ENCODE measurements around the gene SERP2.
A peak's percentile ranks its signal among the peaks of the same experiment; 100 is the strongest.

Gene SERP2

DNA sequence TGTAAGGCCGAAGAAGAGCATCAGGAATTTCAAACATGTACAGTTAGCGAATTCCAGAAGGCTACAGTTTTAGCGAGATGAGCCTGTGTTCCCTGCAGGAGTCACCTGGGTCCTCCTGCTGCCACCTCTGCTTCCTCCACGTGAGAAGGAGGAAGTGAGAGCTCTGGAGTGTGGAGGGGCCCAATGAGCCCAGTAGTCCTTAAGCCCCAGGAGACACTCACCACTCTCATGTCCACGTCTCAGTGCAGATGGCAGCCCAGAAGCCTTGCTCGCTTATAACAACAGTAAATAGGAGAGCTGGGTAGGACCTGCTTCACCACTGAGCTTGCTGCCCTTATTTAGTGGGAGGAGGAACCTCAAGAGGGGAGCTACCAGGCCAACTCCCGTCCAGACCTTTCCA, 44.3 kb downstream of the SERP2 start:
- no peaks in the 10 kb centered on the region for H3K36me3 ChIP-seq (ENCODE audit: control insufficient read depth in 4 of 4, insufficient read depth in 4 of 4, low read length in 3 of 4)
- DNase-seq, result no peak
- H3K27me3 ChIP-seq (replicated peaks in 2 of 5; ENCODE audit: control insufficient read depth in 4 of 5, insufficient read depth in 5 of 5, low read length in 4 of 5), result no peaks in the 10 kb centered on the region
- no peak overlapping the region for H3K27ac ChIP-seq (ENCODE audit: insufficient read depth in 1 of 2, low read depth in 1 of 2, low read length in 2 of 2, poor library complexity in 1 of 2, severe bottlenecking in 2 of 2)
- 100% methylated on average over 3 of the region's 7 CpGs for WGBS (ENCODE audit: insufficient coverage)
- POLR2A ChIA-PET, result no interaction called here
- no peaks in the 10 kb centered on the region for H3K9me3 ChIP-seq (ENCODE audit: control extremely low read depth in 1 of 5, control insufficient read depth in 4 of 5, insufficient read depth in 2 of 5, low read depth in 1 of 5, low read length in 4 of 5)
- CTCF ChIA-PET, result interaction anchor here (1.7 to 3.7 kb wide), 2 partner anchors 13 to 18 kb away, joined by 5 to 17 read pairs; no protein-coding TSS in a partner anchor
- H3K4me3 ChIP-seq (ENCODE audit: control insufficient read depth in 1 of 7, extremely low read depth in 1 of 7, insufficient read depth in 4 of 7, low read depth in 2 of 7, low read length in 6 of 7), result no peak overlapping the region
- peaks cover 2 to 42% (median 35%) of the 10 kb centered on the region in 4 experiments for H3K4me1 ChIP-seq (ENCODE audit: control extremely low read depth in 1 of 4, control insufficient read depth in 4 of 4, insufficient read depth in 4 of 4, low read length in 3 of 4)

DNA sequence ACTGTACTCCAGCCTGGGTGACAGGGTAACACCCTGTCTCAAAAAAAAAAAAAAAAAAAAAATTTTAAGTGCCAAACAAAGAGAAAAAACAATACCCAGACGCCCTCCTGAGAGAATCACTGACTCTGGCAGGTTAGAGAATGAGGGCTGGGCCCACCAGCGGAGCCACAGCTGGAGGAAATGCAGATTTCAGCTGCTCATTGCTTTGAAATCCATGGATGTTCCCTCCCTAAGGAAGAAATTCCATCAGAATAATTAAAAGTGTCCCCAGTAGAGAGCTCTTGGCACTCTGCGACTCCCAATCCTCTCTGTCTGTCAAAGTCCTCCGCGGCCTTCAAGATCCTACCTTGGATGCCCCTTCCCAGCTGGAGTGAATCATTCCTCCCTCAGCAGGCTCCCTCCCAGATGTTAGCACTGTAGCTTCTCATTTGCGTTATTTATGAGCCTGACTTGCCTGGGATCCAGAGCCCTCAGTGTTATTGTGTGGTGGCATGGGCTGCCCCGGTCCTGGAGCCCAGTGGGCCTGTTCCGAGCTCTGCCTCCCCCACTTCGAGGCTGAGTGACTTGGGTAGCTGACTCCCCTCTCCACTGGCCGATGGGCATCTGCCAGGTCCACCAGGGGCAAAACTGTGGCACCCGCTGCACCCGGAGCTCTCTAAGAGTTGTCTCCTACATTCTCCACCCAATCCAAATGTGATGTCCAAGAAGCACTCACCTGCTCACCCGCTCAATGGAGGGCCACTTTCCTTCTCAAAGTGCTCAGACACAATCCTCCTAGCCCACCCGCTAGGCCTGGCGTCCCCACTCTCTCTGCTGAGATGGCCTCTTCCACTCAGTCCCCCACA, 47.0 kb downstream of the SERP2 start:
- Histone ChIP-seq H3K27me3 (replicated peaks in 2 of 5; ENCODE audit: control insufficient read depth in 4 of 5, insufficient read depth in 5 of 5, low read length in 4 of 5) (no peaks in the 10 kb centered on the region), H3K4me3 (ENCODE audit: control insufficient read depth in 1 of 7, extremely low read depth in 1 of 7, insufficient read depth in 4 of 7, low read depth in 2 of 7, low read length in 6 of 7) (no peak overlapping the region), H3K4me1 (ENCODE audit: control extremely low read depth in 1 of 4, control insufficient read depth in 4 of 4, insufficient read depth in 4 of 4, low read length in 3 of 4) (peaks cover 2 to 43% (median 34%) of the 10 kb centered on the region in 4 experiments), H3K9me3 (ENCODE audit: control extremely low read depth in 1 of 5, control insufficient read depth in 4 of 5, insufficient read depth in 2 of 5, low read depth in 1 of 5, low read length in 4 of 5) (no peaks in the 10 kb centered on the region), H3K36me3 (ENCODE audit: control insufficient read depth in 4 of 4, insufficient read depth in 4 of 4, low read length in 3 of 4) (no peaks in the 10 kb centered on the region), H3K27ac (ENCODE audit: insufficient read depth in 1 of 2, low read depth in 1 of 2, low read length in 2 of 2, poor library complexity in 1 of 2, severe bottlenecking in 2 of 2) (no peak overlapping the region)
- POLR2A ChIA-PET, result interaction anchor here (0.6 to 1.4 kb wide), 2 partner anchors 10 to 17 kb away, joined by 3 to 9 read pairs; no protein-coding TSS in a partner anchor
- 99% methylated on average over 14 of the region's 15 CpGs for WGBS (ENCODE audit: insufficient coverage)
- DNase-seq, result no peak
- CTCF ChIA-PET, result interaction anchor here (0.7 to 1.5 kb wide), 6 partner anchors 9 to 154 kb away, joined by 3 to 5 read pairs (median 4); no protein-coding TSS in a partner anchor

DNA sequence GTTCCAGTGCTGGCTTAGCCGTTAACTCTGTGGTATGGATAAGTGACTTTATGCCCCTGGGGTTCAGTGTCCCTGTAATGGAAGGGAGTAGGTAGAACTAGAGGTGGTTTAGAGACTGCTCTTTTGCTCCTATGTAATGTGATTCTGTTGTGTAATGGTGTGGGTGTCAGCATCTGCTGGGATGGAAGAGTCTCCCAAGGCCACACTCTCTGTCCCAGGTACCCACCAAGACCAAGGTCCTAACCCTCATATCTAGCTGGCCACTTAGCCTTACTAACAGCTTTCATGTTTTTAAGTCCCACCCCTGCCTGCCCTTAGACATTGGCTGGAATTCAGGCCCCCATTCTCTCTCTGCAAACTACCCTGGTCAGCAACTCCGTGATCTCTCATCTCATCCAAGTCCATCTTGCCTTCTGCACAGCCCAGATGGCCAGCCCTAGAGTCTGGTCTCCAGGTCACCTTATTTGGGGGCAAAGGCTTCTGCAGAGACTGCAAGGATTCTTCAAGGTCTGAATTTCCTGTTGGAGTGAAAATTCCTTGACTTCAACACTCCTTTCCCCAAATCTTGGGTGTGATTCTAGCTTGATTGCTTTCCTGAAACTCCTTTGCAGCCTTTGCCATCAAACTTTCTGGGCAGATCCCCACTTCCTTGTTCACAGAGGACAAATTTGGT, 48.4 kb downstream of the SERP2 start:
- 100% methylated on average over 1 of the region's 2 CpGs for WGBS (ENCODE audit: insufficient coverage)
- Histone ChIP-seq H3K27me3 (replicated peaks in 2 of 5; ENCODE audit: control insufficient read depth in 4 of 5, insufficient read depth in 5 of 5, low read length in 4 of 5) (no peaks in the 10 kb centered on the region), H3K27ac (ENCODE audit: insufficient read depth in 1 of 2, low read depth in 1 of 2, low read length in 2 of 2, poor library complexity in 1 of 2, severe bottlenecking in 2 of 2) (no peak overlapping the region), H3K4me3 (ENCODE audit: control insufficient read depth in 1 of 7, extremely low read depth in 1 of 7, insufficient read depth in 4 of 7, low read depth in 2 of 7, low read length in 6 of 7) (no peak overlapping the region), H3K9me3 (ENCODE audit: control extremely low read depth in 1 of 5, control insufficient read depth in 4 of 5, insufficient read depth in 2 of 5, low read depth in 1 of 5, low read length in 4 of 5) (no peaks in the 10 kb centered on the region), H3K36me3 (ENCODE audit: control insufficient read depth in 4 of 4, insufficient read depth in 4 of 4, low read length in 3 of 4) (no peaks in the 10 kb centered on the region), H3K4me1 (ENCODE audit: control extremely low read depth in 1 of 4, control insufficient read depth in 4 of 4, insufficient read depth in 4 of 4, low read length in 3 of 4) (peaks cover 2 to 30% (median 24%) of the 10 kb centered on the region in 4 experiments)
- DNase-seq, result no peak
- POLR2A ChIA-PET, result no interaction called here
- CTCF ChIA-PET, result interaction anchor here (0.9 to 1.2 kb wide), 3 partner anchors 9 to 150 kb away, joined by 3 to 4 read pairs (median 4); no protein-coding TSS in a partner anchor

DNA sequence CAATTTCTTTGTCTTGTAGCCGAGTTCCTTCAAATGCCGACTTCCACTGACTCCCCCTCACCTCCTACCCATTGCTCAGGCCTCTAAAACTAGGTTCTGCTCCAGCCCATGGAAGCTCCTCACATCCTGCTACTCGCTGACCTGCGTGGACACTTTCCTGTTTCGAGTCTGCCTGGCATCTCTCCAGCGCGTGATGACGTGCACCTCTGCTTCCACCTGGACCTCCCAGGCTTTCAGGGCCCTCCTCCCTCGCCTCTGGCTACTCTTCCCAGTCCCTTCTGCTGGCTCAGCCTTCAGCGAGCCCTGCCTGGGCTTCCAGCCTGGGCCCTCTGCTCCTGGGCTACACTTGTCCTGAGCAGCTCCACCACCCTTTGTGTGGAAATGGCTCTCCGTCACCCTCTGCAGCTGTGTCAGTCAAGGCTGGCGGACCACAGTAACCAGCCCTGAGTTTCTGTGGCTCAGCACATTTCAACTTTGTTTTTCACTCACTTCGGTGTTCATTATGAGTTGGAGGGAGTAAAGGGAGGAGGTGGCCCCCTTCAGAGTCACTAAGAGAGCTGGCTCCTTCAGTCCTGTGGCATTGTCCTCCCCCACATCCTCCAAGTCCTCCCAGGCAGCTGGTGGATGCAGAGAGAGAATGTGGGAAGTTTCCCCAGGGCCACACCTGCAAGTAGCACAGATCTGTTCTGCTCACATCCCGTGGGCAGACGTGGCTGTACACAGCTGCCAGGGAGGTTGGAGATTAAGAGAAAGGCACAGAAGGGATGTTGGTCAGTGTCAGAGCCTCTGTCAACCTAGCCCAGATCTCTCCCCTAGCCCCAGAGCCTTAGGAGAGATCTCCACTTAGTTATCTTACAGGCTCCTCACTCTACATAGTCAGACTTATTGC, 49.4 kb downstream of the SERP2 start:
- Histone ChIP-seq H3K27ac (ENCODE audit: insufficient read depth in 1 of 2, low read depth in 1 of 2, low read length in 2 of 2, poor library complexity in 1 of 2, severe bottlenecking in 2 of 2) (no peak overlapping the region), H3K9me3 (ENCODE audit: control extremely low read depth in 1 of 5, control insufficient read depth in 4 of 5, insufficient read depth in 2 of 5, low read depth in 1 of 5, low read length in 4 of 5) (peaks cover 0 to 9% (median 0%) of the 10 kb centered on the region in 5 experiments), H3K36me3 (ENCODE audit: control insufficient read depth in 4 of 4, insufficient read depth in 4 of 4, low read length in 3 of 4) (no peaks in the 10 kb centered on the region), H3K4me3 (ENCODE audit: control insufficient read depth in 1 of 7, extremely low read depth in 1 of 7, insufficient read depth in 4 of 7, low read depth in 2 of 7, low read length in 6 of 7) (no peak overlapping the region), H3K4me1 (ENCODE audit: control extremely low read depth in 1 of 4, control insufficient read depth in 4 of 4, insufficient read depth in 4 of 4, low read length in 3 of 4) (peaks cover 2 to 24% (median 17%) of the 10 kb centered on the region in 4 experiments), H3K27me3 (replicated peaks in 2 of 5; ENCODE audit: control insufficient read depth in 4 of 5, insufficient read depth in 5 of 5, low read length in 4 of 5) (no peaks in the 10 kb centered on the region)
- 72% methylated on average over 14 of the region's 15 CpGs for WGBS (ENCODE audit: insufficient coverage)
- peak in 1 of 3 donors; percentile 24 for DNase-seq
- ChIA-PET POLR2A (no interaction called here), CTCF (interaction anchor here (0.9 to 1.4 kb wide), 5 partner anchors 8 to 180 kb away, joined by 3 to 5 read pairs (median 4); no protein-coding TSS in a partner anchor)

DNA sequence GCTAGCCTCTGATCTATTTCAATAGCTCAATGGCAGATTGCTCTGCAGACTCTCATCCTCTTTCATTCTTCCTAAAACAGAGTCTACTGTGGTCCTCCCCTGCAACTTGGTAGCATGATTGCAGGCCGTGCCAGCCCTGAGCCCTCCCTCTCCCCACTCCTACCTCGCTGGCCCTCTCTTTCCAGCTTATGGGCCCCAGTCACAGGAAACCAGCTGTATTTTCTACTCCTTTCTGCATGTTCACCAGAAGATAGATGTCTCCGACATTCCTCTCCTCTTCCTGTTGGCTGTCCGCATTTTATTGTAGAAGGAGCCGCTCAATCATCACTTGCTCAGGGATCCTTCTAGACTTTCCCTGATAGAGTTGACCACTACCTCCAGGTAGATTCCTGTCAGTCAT, 50.2 kb downstream of the SERP2 start:
- Histone ChIP-seq H3K27ac (ENCODE audit: insufficient read depth in 1 of 2, low read depth in 1 of 2, low read length in 2 of 2, poor library complexity in 1 of 2, severe bottlenecking in 2 of 2) (no peak overlapping the region), H3K27me3 (replicated peaks in 2 of 5; ENCODE audit: control insufficient read depth in 4 of 5, insufficient read depth in 5 of 5, low read length in 4 of 5) (no peaks in the 10 kb centered on the region), H3K9me3 (ENCODE audit: control extremely low read depth in 1 of 5, control insufficient read depth in 4 of 5, insufficient read depth in 2 of 5, low read depth in 1 of 5, low read length in 4 of 5) (peaks cover 0 to 9% (median 0%) of the 10 kb centered on the region in 5 experiments), H3K4me1 (ENCODE audit: control extremely low read depth in 1 of 4, control insufficient read depth in 4 of 4, insufficient read depth in 4 of 4, low read length in 3 of 4) (peaks cover 0 to 23% (median 16%) of the 10 kb centered on the region in 4 experiments), H3K36me3 (ENCODE audit: control insufficient read depth in 4 of 4, insufficient read depth in 4 of 4, low read length in 3 of 4) (no peaks in the 10 kb centered on the region), H3K4me3 (ENCODE audit: control insufficient read depth in 1 of 7, extremely low read depth in 1 of 7, insufficient read depth in 4 of 7, low read depth in 2 of 7, low read length in 6 of 7) (no peak overlapping the region)
- CTCF ChIA-PET, result interaction anchor here (1.0 to 1.4 kb wide), 3 partner anchors 14 to 181 kb away, joined by 3 to 5 read pairs (median 4); no protein-coding TSS in a partner anchor
- POLR2A ChIA-PET, result no interaction called here
- DNase-seq, result no peak
- 79% methylated on average over 5 of the region's 5 CpGs for WGBS (ENCODE audit: insufficient coverage)

DNA sequence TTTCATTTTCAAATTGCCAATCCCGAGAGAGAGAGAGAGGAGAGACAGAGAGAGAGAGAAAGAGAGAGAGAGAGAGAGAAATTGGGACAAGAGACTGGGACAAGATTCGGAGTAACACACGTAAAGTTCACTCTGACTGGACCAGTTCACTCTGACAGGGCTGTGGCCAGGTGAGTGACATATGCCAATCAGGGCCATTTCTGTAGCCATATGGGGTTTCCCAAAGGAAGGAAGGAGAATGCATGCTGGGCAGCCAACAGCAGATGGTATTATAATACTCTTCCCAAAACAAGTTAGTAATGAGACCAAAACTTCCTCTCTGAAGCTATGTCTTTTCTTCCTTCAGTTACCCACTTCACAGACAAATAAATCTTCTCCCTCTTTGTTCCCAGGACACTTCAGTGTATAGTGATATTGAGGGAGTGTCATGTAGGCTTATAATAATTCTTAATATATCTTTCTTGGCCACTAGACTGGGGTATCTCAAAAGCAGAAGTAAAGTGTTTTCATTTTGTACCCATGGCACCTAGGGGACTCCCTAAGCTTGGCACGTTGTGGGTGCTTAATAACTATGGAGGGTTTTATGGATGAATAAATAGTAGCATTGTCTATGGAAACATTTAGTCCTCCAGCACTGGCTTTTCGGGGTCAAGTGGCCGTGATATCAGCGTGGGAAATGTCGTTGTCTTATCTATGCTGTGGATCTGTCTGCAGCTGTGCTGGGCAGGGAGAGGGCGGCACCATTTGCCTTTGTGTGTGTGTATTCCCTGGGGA, 51.6 kb downstream of the SERP2 start:
- ChIA-PET CTCF (interaction anchor here (0.7 to 2.2 kb wide), 8 partner anchors 8 to 180 kb away, joined by 3 to 7 read pairs (median 4); no protein-coding TSS in a partner anchor), POLR2A (interaction anchor here (1.1 to 1.3 kb wide), 2 partner anchors 12 to 50 kb away, joined by 3 read pairs; no protein-coding TSS in a partner anchor)
- H3K9me3 ChIP-seq (ENCODE audit: control extremely low read depth in 1 of 5, control insufficient read depth in 4 of 5, insufficient read depth in 2 of 5, low read depth in 1 of 5, low read length in 4 of 5), result peaks cover 0 to 9% (median 0%) of the 10 kb centered on the region in 5 experiments
- H3K4me3 ChIP-seq (ENCODE audit: control insufficient read depth in 1 of 7, extremely low read depth in 1 of 7, insufficient read depth in 4 of 7, low read depth in 2 of 7, low read length in 6 of 7), result peak overlapping the region in 1 of 7 experiments; percentile 13
- DNase-seq, result peak in 2 of 3 donors; percentile 73 to 79
- H3K27ac ChIP-seq (ENCODE audit: insufficient read depth in 1 of 2, low read depth in 1 of 2, low read length in 2 of 2, poor library complexity in 1 of 2, severe bottlenecking in 2 of 2), result no peak overlapping the region
- peaks cover 0 to 23% (median 16%) of the 10 kb centered on the region in 4 experiments for H3K4me1 ChIP-seq (ENCODE audit: control extremely low read depth in 1 of 4, control insufficient read depth in 4 of 4, insufficient read depth in 4 of 4, low read length in 3 of 4)
- 47% methylated on average over 8 of the region's 9 CpGs for WGBS (ENCODE audit: insufficient coverage)
- H3K36me3 ChIP-seq (ENCODE audit: control insufficient read depth in 4 of 4, insufficient read depth in 4 of 4, low read length in 3 of 4), result peaks cover 0 to 2% (median 0%) of the 10 kb centered on the region in 4 experiments
- H3K27me3 ChIP-seq (replicated peaks in 2 of 5; ENCODE audit: control insufficient read depth in 4 of 5, insufficient read depth in 5 of 5, low read length in 4 of 5), result no peaks in the 10 kb centered on the region

Data from common myeloid progenitor, CD34-positive (primary cell).